Mononuclear cell (primary cell): ENCODE measurements around the gene C19orf47. TPM values are rescaled to one million over a fixed set of nuclear protein-coding genes. Genes with fewer than 3 reads are reported as not detected.

Experiments
- H3K27me3 ChIP-seq: 2 replicates; pipeline ENCODE4 v1.6.0; 2011; ENCODE audit warnings: low read length, control low read depth; ENCODE audit not compliant: insufficient read depth
- H3K4me1 ChIP-seq: 2 replicates; pipeline ENCODE4 v1.5.1; 2011; ENCODE audit warnings: mild to moderate bottlenecking, low read length, control low read depth; ENCODE audit not compliant: insufficient read depth
- H3K4me3 ChIP-seq: 2 replicates; pipeline ENCODE4 v1.5.1; 2011; ENCODE audit warnings: mild to moderate bottlenecking, low read length, moderate library complexity
- H3K9me3 ChIP-seq: 2 replicates; pipeline ENCODE4 v1.5.1; 2011; ENCODE audit warnings: low read depth, mild to moderate bottlenecking, control low read depth, low read length
- total RNA-seq: library from RNA; depleted of rRNA; stranded (reverse); fragments of >200 nt; gene quantifications from one replicate; pipeline ENCODE4 v1.2.3, GENCODE V29; 2012

The C19orf47 gene
- total RNA-seq, 1 donor = 4.7 TPM

GRCh38 chr19:40321566-40322270, 26.5 kb downstream of the C19orf47 start:
- Histone ChIP-seq H3K27me3 (no peaks in the 10 kb centered on the region), H3K4me1 (no peaks in the 10 kb centered on the region), H3K9me3 (no peaks in the 10 kb centered on the region), H3K4me3 (no peak overlapping the region)

DNA sequence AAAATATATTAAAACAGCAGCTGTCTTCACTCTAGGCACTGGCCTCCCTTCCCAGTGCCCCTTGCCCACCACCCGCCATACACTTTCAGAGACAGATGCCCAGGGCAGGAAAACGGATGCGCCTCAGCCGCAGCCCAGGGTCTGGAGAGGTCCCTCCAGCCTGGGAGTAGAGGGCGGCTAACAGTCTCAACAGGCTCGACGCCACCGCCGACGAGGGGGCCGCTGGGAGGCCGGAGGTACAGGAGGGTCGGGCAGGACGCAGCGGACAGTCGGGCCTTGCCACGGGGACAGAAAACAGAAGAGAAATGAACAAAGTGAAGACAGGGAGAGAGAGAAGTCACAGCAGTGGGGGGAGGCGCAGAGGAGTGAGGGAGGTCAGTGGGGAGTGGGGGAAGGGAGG, 27.1 kb downstream of the C19orf47 start:
- Histone ChIP-seq H3K27me3 (no peaks in the 10 kb centered on the region), H3K4me1 (no peaks in the 10 kb centered on the region), H3K4me3 (no peak overlapping the region), H3K9me3 (no peaks in the 10 kb centered on the region)

GRCh38 chr19:40320558-40320935, 27.6 kb downstream of the C19orf47 start:
- H3K27me3 ChIP-seq = no peaks in the 10 kb centered on the region
- H3K4me1 ChIP-seq = no peaks in the 10 kb centered on the region
- no peaks in the 10 kb centered on the region for H3K9me3 ChIP-seq
- no peak overlapping the region for H3K4me3 ChIP-seq

DNA sequence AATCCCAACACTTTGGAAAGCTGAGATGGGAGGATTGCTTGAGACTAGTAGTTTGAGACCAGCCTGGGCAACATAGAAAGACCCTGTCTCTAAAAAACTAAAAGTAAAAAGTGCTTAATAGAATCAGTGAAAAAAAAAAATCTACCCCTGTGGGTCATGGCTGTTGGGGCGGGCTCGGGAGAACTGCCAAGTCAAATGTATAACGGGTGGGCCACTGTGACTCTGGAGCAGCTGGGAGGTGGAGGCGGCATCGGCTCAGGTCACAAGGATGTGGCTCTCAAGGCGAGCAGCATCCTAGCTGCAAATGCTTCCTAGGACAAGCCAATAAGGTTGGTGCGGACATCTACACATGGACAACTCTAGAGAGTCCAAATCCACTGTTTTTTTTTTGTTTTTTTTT, 30.9 kb downstream of the C19orf47 start:
- H3K4me3 ChIP-seq = no peak overlapping the region
- no peaks in the 10 kb centered on the region for H3K9me3 ChIP-seq
- no peaks in the 10 kb centered on the region for H3K27me3 ChIP-seq
- H3K4me1 ChIP-seq = peaks cover 9% of the 10 kb centered on the region

GRCh38 chr19:40315812-40316470, 32.3 kb downstream of the C19orf47 start:
- H3K4me3 ChIP-seq = no peak overlapping the region
- no peaks in the 10 kb centered on the region for H3K27me3 ChIP-seq
- no peaks in the 10 kb centered on the region for H3K9me3 ChIP-seq
- peaks cover 9% of the 10 kb centered on the region for H3K4me1 ChIP-seq

- Histone ChIP-seq H3K27me3 (no peaks in the 10 kb centered on the region), H3K4me3 (no peak overlapping the region), H3K9me3 (no peaks in the 10 kb centered on the region), H3K4me1 (peaks cover 9% of the 10 kb centered on the region)
Observed at GRCh38 chr19:40314656-40315055, 33.5 kb downstream of the C19orf47 start.

GRCh38 chr19:40313229-40313983, 34.8 kb downstream of the C19orf47 start:
- H3K27me3 ChIP-seq = no peaks in the 10 kb centered on the region
- H3K4me3 ChIP-seq = no peak overlapping the region
- H3K4me1 ChIP-seq = peaks cover 9% of the 10 kb centered on the region
- no peaks in the 10 kb centered on the region for H3K9me3 ChIP-seq

DNA sequence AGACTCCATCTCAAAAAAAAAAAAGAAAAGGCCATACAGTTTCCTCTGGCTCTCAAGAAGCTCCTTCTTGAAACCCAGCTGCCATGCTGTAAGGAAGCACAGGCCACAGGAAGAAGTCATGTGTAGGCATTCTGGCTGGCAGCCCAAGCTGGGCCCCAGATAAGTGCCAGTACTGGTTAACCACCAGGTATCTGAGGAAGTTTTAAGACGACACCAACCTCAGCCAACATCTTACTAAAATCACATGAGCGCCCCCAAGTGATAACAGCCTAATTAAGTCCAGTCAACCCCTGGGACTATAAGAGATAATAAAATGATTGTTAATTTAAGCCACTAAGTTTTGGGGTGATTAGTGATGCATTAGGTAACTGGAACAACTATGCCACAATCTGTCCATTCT, 35.7 kb downstream of the C19orf47 start:
- no peak overlapping the region for H3K4me3 ChIP-seq
- no peaks in the 10 kb centered on the region for H3K9me3 ChIP-seq
- peaks cover 9% of the 10 kb centered on the region for H3K4me1 ChIP-seq
- no peaks in the 10 kb centered on the region for H3K27me3 ChIP-seq

- Histone ChIP-seq H3K27me3 (no peaks in the 10 kb centered on the region), H3K4me1 (peaks cover 5% of the 10 kb centered on the region), H3K9me3 (no peaks in the 10 kb centered on the region), H3K4me3 (no peak overlapping the region)
Observed at GRCh38 chr19:40309666-40310065, 38.5 kb downstream of the C19orf47 start.

GRCh38 chr19:40305403-40305802, 42.8 kb downstream of the C19orf47 start:
- Histone ChIP-seq H3K27me3 (no peaks in the 10 kb centered on the region), H3K4me1 (no peaks in the 10 kb centered on the region), H3K4me3 (no peak overlapping the region), H3K9me3 (no peaks in the 10 kb centered on the region)

GRCh38 chr19:40304306-40304705, 43.9 kb downstream of the C19orf47 start:
- Histone ChIP-seq H3K4me3 (no peak overlapping the region), H3K9me3 (no peaks in the 10 kb centered on the region), H3K4me1 (no peaks in the 10 kb centered on the region), H3K27me3 (no peaks in the 10 kb centered on the region)

GRCh38 chr19:40303765-40304164, 44.4 kb downstream of the C19orf47 start:
- H3K4me1 ChIP-seq = no peaks in the 10 kb centered on the region
- no peaks in the 10 kb centered on the region for H3K27me3 ChIP-seq
- H3K9me3 ChIP-seq = no peaks in the 10 kb centered on the region
- H3K4me3 ChIP-seq = no peak overlapping the region

DNA sequence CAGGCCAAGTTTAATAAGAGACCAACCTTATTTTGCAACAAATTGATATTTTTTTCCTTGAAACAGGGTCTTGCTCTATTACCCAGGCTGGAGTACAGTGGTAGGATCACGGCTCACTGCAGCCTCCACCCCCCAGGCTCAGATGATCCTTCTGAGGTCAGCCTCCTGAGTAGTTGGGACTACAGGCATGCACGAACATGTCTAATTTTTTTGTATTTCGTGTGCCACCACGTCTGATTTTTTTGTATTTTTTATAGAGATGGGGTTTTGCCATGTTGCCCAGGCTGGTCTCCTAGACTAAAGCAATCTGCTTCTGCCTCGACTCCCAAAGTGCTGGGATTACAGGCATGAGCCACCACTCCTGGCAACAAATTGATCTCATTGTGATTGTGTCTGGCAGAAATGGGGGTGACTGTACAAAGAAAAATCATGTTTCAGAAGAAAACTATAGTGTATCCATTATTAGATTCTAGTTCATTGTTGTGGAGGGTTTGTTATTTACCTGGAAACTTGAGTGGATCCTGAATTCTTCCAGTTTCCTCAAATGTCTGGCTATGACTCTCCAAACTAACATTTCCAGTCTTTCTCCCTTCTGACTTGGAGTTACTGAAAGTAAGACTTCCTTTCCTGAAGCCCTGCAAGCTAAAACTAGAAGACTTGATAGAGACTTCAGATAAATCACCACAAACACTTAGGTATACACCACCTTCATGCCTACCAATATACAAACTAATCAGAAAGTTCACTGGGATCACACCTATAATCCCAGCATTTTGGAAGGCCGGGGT, 45.8 kb downstream of the C19orf47 start:
- Histone ChIP-seq H3K4me3 (no peak overlapping the region), H3K4me1 (no peaks in the 10 kb centered on the region), H3K9me3 (no peaks in the 10 kb centered on the region), H3K27me3 (no peaks in the 10 kb centered on the region)

DNA sequence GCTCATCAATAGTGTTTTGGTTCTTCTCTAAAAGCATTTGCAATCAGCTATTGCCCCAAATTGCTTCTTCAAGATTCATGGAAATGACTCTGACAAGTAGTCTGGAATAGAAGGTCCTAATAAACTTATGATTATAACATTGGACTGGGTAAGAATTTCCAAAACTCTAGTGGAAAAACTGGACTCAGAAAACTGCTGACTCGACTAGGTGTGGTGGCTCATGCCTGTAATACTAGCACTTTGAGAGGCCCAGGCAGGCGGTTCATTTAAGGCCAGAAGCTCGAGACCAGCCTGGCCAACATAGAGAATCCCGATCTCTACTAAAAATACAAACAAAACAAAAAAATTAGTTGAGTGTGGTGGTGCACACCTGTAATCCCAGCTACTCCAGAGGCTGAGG, 47.5 kb downstream of the C19orf47 start:
- H3K27me3 ChIP-seq = no peaks in the 10 kb centered on the region
- no peaks in the 10 kb centered on the region for H3K9me3 ChIP-seq
- H3K4me1 ChIP-seq = no peaks in the 10 kb centered on the region
- H3K4me3 ChIP-seq = no peak overlapping the region

DNA sequence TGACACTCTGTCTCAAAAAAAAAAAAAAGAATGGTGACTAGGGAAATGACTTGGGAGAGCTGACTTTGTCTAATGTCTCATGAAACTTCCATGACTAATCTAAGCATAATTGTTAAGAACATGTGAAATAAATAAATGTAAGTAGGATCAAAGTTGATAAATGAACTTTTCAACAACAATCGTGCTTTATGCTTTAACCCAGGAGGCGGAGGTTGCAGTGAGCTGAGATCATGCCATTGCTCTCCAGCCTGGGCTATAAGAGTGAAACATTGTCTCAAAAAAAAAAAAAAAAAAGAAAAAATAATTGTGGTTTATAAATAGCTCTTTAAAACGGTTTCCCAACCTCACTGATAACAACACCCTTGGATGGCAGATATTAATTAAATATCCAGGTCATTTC, 50.2 kb downstream of the C19orf47 start:
- Histone ChIP-seq H3K4me3 (no peak overlapping the region), H3K4me1 (no peaks in the 10 kb centered on the region), H3K27me3 (no peaks in the 10 kb centered on the region), H3K9me3 (no peaks in the 10 kb centered on the region)
